NK-92 treated with Interleukin-12 subunit alpha and Interleukin-12 subunit beta, amount 100 ng/mL, for 24 hours (cell line): ENCODE data around the gene ROBO1.
"Not testable (repeated sequence)": the region's sequence is repeated elsewhere in the genome, so short reads cannot be mapped to it uniquely, and the experiment has no call there.

Experiments
- DNase-seq: peaks from one replicate; lab custom pipeline; 2025; lab: John Stamatoyannopoulos, UW

ROBO1 gene

DNA sequence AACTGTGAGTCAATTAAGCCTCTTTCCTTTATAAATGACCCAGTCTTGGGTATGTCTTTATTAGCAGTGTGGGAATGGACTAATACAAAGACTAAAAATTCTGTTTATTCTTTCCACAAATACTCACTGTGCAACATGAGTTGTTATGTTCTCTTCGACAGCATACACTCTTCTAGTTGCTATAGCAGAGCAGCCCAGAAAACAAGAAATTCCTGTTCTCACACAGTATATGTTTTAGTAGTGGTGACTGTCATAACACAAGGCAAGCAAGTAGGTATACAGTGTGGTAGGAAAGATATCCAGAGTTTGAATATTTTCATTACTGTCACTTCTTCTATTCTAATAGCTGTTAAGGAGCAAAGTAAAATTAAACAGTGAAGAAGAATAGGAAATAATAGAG, 453.3 kb downstream of the ROBO1 start:
- DNase-seq, result no peak

DNA sequence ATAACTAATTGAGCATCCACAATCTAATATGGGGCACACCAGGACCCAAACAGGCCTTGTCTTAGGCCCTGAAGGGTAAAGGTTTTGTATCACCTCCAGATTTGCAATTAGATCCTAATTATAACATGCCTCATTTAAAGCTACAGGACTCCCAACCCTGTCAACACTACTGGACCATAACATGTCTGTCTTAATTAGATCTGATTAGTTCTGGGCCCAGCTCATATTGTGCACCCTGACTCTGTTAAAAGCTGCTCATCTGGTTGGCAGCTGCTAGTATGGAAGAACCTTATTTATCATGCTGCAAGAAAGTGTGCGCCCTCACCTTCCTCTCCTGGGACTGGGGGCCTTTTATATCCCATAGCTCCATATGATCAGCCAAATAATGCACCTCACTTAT, 457.8 kb downstream of the ROBO1 start:
- DNase-seq, result no peak

DNA sequence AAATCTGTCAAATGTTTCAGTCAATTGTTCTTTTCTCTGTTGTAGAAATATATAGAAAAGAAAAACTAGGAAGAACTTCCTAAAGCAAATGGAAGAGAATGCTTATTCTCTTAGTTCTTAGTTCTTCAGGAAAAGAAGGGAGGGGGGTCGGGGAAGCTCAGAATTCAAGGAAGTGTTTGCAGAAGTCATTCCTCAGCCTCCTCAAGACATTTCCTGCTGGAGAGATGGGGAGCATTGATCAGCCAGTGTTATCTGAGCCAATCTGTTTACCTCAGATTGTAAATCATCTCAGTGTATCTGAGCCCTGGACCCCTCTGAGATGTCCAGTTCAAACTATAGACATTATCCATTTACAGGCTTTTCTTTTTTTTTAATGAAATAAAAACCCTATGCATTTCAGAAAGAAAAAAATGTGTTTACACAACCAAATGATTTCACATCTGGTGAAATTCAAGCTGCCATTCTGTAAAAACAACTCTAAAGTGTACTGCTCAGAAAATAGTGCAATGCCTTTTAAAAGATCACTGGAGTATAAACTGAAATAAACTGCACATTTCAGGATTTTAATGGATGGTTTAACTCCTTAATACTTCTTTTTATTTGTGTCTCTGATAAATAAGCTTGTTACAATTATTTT, 460.7 kb downstream of the ROBO1 start:
- no peak for DNase-seq

DNA sequence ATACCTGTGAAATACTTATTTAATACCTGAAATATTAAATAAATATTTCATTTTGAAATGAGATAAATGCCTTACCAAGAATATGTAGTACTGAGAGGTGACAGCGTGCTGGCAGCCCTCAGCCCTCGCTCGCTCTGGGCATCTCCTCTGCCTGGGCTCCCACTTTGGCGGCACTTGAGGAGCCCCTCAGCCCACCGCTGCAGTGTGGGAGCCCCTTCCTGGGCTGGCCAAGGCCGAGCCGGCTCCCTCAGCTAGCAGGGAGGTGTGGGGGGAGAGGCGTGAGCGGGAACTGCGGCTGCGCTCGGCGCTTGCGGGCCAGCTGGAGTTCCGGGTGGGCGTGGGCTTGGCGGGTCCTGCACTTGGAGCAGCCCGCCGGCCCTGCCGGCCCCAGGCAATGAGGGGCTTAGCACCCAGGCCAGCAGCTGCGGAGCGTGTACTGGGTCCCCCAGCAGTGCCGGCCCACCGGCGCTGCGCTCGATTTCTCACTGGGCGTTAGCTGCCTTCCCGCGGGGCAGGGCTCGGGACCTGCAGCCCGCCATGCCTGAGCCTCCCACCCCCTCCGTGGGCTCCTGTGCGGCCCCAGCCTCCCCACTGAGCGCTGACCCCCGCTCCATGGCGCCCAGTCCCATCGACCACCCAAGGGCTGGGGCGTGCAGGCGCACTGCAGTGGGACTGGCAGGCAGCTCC, 467.7 kb downstream of the ROBO1 start:
- DNase-seq, result not testable (repeated sequence)

DNA sequence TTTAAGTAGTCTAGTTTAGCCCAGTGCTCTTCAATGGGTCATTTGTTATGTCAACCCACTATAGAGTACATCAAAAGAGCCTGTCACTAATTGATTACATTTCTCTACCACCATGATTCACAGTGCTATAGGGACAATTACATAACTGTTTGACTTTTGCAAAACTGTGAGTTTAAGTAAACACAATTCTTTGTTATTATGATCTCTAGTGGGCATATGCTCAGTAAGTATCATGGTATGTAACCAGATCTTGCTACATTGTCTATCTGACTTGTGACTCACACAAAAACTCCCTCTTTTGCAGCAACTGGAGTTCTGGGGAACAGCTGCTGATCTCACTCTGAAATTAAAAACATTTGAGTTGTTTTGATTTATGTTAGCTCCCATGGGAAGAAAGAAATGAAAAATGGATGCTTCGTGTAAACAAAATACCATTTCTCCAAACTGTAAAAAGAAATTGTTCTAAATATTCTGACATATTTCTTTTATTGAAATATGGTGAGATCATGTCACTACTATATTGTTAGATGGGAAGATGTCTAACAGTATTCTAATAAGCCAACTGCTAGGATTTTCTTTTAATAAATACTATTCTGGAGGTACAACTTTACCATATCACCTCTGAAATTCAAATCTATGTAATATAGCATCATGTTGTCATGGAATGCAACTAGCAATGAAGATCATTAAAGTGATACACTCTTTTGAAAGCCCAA, 470.4 kb downstream of the ROBO1 start:
- DNase-seq, result no peak

DNA sequence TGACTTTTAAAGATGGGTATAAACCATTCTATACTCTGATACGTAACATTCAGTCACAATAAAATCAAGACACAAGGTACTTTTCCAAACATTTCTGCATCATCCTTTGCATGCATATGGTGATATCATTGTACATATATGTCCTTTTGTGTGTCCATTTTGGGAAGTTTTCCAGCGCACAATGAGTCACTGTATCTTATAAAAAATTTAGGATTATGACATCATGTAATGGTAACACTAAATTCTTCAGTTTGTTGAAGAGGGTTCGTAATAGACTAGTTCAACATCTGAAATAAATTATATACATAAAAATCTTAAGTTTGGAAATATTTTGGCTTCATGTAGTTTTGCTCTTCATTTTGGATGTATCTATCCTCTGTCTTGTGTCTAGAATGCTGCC, 480.9 kb downstream of the ROBO1 start:
- no peak for DNase-seq

DNA sequence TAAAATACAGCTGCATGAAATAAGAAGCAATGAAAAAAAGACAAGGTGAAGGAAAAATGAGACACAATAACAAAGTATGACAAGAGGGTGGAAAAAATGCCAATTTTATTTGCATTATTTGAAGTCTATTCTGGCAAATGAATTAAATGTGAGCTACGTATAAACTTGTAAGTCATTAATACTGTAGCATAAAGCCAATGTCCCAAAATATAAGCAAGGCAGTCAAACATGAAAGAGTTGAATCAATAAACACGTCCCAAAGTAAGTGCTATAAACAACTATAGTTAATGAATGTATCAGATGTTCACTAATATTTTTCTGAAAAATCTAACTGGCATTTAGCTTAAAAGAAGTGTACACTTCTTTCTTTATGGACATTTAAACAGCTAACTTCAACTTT, 481.9 kb downstream of the ROBO1 start:
- DNase-seq, result no peak

DNA sequence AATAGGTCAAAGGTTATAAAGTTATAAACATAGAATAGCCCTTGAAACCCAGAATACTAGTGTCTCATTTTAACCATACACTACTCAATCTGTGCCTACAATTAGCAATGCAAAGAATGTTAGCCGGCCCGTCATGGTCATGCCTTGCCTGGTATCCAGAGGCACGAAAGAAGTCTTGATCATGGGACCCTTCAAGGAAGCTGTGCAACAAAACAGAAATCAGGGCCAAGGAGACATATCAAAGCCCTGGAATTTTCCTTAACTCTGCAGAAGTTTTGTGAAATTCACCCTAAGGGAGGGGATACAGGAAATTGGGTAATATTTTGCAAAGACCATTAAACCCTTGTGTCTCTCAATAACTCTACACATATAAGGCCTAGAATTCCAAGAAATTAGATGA, 482.4 kb downstream of the ROBO1 start:
- DNase-seq, result no peak

DNA sequence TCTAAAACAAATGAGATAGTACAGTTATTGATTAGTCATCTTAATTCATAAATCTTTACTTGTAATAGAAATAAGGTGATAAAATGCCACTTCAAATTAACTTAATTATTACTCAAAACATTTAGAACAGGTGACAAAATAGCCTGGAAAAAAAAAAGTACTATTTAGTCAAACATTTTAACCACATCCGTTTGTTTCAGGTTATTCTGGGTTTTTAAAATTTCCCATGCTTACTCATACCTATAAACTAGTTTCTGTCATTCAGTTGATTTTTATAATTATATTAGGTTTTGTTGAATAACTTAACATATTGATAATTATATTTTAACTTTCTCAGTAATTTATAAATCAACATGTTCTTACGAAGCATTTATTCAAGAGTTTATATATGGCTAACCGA, 483.0 kb downstream of the ROBO1 start:
- DNase-seq, result no peak

DNA sequence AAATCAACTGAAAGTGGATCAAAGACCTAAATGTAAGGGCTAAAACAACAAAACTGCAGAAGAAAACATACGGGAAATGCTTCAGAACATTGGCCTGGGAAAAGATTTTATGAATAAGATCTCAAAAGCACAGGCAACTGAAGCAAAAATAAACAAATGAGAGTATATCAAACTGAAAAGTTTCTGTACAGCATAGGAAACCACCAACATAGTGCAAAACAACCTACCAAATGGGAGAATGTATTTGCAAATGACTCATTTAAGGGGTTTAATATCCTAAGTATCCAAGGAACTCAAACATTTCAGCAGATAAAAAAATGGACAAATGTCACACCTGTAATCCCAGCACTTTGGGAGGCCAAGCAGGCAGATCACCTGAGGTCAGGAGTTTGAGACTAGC, 489.1 kb downstream of the ROBO1 start:
- no peak for DNase-seq

DNA sequence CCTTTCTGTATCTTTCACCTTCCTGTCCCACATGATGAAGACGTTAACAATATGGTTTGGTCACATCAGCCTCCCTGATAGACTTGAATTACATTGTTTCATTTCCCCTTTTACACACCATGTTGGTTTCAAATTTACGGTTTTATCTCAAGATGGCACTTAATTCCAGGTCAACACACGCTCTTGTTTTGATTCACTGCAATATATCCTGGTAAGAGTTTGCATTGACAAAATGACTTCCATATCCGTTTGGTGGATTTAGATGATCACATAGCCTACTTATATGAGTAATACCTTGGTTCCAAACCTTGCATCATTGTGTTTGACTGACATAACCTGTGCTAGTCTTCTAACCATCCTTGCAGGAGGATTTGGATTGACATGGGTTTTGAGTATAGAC, 499.4 kb downstream of the ROBO1 start:
- DNase-seq, result no peak

DNA sequence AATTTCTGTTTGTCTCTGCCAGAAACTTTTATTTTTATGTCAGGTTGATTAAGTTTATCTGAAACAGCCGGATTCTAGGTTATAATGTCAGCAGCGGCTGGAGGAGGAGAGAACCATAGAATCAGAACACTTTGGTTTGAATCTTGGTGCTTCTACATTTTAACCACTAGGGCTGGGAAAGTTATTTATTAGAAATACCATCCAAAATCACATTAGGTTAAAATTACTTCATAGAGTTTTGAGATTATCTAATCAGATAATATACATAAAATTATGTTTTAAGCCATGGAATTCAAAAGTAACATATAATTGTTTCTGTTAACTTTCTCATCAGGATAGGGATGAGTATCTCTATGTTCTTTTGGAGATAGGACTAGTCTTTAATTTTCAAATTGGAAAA, 502.9 kb downstream of the ROBO1 start:
- no peak for DNase-seq

DNA sequence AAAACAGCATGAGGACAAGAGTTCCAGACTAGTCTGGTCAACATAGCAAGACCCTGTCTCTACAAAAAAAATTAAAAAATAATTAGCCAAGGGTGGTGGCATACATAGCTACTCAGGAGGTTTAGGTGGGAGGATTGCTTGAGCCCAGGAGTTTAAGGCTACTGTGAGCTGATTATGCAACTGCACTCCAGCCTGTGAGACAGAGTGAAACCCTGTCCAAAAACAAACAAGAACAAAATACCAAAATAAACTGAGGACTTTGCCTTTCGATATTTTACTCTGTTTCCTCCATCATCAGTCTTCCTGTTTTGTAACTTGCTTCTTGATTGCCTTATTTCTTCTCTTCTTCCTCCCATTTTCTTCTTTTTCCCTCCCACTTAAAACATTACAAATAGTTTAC, 504.4 kb downstream of the ROBO1 start:
- no peak for DNase-seq

DNA sequence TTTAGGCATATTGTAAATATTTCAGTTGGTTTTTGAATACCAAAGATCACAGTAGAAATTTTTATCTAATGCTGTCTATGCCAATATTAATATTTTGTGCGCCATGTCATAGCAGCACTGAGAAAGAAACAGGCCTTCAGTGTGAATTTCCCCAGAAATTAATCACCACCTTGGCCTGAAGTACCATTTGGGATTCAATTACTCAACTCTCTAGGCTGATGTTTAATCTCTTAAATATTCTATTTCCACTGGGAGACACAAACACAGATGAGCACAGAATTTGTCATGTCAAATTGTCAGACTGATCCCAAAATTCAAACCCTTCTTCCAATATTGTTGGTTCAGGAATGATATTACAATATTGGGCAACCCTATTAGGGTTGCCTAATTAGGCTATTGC, 509.3 kb downstream of the ROBO1 start:
- no peak for DNase-seq

DNA sequence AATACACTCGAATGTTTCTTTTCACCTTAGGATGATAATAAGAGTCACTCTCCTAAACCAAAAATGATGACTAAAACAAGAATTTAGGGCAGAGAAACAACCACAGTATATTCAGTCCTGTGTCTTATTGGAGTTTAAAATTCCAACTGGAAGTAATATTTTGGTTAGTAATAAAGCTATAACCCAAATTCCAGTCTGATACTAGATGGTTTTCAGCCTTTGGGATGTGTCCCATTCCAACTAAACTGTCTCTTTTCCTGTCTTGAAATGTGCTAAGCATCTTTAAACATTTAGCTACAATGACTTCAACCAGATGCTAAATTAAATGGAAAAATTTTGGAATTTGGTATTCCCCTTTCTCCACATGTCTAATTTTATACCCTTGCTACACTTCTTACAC, 510.0 kb downstream of the ROBO1 start:
- no peak for DNase-seq

DNA sequence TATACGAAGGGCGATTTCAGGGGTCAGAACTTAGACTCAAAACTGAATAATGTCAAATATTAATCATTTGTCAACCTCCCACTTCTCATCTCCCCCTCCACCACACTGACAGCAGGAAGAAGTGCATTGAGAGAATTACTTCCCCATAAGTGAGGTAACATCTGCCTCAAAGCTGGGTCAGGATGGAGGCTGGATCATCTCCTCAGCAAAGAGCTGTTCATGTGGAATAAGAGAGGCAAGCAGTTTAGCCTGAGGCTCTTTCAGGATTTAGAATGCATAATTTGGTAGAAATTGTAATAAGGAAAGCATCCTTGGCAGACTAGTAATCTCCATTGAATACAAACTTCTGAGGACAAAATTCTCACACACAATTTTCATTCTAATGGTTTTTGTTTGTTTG, 512.1 kb downstream of the ROBO1 start:
- DNase-seq, result no peak

DNA sequence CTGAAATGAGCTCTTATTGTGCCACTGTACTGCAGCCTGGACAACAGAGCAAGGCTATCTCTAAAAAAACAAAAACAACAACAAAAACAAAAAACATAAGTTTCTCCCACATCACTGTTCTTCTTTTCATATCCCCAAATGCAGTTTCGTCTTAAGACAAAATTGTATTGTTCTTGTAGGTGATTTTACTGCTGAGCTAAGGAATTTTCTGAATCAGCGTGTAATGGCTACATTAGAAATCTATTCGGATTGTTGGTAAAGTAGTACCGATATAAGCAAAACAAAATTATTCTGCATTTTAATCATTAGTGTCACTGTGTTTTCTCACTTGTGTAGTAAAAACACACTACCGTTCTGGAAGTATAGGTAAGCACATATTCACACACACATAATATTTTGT, 512.5 kb downstream of the ROBO1 start:
- no peak for DNase-seq

DNA sequence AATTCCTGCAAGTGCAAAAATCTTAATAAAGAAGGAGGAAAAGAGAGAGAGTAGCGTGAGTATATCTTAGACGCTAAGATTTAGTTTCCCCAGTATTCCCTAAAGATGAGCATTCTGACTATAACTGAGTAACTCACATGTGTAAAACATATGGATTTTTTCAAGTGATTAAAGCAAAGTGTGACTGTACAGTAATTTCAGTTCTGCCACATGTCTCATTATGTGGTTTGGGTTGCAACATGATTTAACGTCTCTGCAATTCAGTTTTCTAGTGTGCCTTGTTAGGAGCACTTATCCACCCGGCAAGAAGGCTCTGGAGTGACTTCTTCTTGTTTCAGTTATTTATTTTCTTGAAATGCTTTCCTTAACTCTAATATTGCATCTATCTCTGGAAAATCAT, 514.1 kb downstream of the ROBO1 start:
- DNase-seq, result no peak

DNA sequence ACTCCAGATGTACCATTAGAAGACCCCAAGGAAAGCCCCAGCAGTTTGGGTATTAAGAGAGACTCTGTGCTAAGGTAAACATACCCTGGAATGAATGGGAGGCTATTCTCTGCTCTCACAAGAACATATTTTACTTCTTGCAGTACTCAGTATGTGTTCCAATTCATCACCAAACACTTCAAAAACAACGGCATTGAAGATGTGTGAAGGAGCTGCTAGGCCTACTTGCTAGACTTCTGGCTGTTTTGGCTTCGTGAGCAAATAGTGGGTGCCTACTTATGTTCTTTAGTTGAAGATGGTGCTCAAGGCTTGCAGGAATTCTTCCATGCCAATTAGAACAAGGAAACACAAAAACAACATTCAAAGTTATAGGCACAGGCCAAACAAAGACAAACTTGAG, 514.5 kb downstream of the ROBO1 start:
- DNase-seq, result no peak

DNA sequence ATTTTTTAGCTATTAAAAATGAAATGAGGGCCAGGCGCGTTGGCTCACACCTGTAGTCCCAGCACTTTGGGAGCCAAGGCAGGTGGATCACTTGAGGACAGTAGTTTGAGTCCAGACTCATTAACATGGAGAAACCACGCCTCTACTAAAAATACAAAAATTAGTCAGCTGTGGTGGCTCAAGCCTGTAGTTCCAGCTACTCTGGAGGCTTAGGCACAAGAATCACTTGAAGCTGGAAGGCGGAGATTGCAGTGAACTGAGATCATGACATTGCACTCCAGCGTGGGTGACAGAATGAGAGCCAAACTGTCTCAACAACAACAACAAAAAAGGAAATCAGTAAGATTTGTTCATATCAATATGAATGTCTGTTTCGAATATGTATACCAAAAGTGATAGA, 517.1 kb downstream of the ROBO1 start:
- no peak for DNase-seq

DNA sequence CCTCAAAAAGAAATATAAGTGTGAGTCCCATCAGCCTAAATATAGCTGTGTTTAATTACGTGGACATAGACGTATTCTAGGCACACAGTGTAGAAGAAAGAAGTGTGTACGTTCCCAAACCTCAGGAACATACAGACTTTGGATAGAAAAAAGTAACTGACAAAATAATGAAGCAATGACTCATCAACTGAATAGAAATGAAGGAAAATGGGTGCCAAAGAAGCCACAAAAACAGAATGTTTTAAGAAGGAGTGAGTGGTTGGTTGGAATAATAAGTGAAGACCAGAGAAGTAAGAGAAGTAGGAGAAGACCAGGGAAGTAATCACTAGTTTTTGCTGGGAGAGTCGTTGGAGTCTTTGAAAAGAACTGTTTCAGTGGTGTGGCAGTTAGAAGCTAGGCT, 518.1 kb downstream of the ROBO1 start:
- no peak for DNase-seq

DNA sequence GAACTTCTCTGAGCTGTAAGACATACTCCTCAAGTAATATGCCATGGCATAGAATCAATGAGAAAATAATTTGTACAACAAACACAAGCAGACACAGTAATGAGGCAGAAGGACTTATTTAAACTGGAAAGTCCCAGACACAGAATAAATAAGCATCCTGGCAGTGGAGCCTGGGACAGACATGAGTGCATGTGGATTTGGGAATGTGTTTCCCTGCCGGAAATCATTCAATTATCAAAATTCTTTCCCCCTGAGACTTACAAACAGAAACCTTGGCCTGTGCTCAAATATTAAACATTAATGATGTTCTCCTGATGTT, 520.1 kb downstream of the ROBO1 start:
- DNase-seq, result no peak

DNA sequence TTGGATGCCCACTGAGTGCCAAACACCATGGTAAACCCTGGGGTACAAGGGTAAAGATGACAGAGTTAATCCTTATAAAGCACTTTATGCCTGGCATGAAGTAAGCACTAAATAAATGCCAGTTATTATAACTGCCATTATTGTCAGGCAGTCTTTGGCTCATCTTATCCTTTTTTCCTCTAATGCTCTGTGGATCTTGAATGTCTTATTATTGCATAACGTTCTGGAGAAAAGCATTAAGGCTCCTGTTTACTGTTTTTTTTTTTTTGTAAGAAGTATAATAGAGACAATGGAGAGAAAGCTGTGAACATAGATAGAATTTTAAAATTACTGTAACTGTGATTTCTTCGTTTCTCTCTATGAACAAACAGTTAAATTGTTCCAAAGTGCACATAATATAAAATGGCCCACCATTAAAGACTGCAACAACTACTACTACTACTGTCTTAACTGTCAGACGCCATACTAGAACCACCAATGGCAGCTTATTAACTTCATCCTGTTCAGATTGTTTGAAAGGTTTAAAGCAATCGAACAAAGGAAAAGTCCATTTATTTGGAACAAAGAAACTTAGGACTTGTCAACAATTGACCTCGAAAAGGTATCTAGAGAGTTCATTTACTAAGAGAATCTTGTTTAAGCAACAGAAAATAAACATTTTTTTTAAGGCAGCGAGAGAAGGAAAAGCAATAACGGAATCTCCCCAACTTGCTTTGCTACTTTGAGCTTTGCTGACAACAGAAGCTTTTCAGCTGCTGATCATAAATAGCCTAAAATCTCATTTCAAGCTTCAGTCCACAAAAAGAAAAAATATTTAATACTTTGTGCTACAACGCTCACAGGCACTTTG, 520.7 kb downstream of the ROBO1 start:
- no peak for DNase-seq
